ENCODE data around the gene CDH15.

The CDH15 gene

DNA sequence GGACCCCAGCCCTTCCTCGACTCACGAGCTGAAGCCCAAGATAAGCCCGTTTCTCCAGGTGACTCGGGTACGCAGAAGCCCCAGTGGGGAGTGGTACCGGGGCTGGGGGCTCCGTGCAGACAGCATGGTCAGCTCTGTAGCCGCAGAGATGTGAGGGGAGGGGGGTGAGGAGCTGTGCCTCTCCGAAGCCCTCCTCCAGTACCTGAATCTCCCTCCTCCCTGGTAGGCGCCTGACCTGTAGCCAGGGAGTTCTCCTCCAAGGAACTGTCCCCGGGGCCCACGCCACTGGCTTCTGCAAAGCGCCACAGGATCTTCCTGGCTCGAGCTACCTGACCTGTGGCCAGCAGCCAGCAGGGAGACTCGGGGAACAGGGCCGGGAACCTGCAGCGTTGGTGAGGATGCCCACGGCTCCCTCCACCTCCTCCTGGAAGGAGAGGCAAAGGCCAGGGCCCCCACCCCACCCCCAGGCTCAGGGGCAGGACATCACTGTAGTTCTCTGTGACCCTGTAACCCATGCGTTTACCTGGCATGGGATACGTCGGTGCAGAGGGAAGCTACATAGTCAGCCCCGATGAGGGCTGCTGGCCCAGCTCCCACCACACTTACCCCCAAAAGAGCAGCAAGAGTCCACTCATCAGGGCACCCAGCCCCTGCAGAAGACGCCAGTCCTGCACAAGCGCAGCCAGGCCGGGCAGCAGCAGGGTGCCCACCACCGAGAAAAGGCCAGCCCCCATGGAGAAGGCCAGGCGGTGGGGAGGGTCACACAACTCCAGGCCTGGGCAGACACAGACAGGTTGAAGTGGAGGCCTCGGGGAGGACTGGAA lies 27.1 kb downstream of the CDH15 start:
- in situ Hi-C loops (cut with HindIII; ENCODE audit: low sequenced_read_pairs), result no loop called here

DNA sequence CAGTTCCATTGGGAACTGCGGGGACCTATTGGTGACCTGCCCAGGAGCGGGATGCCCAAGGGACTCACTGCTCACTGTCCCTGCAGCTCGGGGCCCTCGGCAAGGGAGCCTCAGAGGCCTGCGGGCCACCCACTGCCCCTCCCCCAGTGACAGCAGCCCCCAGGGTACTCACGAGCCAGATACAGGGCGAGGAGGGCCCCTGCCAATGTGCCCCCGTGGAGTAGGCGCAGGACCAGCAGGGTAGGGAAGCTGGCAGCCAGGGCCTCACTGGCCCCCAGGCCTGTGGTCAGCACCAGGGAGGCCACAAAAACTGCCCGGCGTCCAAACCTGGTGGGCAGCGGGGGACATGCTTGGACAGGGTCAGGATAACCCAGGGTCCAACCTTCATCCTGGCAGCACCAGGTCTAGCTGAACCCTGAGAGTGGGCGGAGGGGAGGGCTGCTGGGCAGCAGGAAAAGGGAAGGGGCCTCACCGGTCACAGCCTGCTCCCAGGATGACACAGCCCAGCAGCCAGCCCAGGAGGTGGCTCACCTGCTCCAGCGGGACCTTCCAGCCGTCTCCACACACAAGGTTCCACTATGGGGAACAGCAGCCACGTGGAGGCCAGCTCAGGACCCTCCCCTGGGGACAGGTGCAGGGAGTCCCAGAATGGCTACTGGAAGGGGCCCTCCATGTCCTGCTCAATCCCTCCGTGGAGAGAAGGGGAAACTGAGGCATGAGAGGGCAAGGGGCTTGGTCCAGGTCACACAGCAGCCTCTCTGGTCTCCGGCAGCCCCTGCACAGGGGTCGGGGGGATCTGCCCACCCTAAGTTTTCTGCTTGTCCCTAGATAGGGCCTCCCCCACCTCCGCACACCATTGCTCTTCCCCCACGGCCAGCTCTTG lies 27.9 kb downstream of the CDH15 start:
- in situ Hi-C loops (cut with HindIII; ENCODE audit: low sequenced_read_pairs), result no loop called here

DNA sequence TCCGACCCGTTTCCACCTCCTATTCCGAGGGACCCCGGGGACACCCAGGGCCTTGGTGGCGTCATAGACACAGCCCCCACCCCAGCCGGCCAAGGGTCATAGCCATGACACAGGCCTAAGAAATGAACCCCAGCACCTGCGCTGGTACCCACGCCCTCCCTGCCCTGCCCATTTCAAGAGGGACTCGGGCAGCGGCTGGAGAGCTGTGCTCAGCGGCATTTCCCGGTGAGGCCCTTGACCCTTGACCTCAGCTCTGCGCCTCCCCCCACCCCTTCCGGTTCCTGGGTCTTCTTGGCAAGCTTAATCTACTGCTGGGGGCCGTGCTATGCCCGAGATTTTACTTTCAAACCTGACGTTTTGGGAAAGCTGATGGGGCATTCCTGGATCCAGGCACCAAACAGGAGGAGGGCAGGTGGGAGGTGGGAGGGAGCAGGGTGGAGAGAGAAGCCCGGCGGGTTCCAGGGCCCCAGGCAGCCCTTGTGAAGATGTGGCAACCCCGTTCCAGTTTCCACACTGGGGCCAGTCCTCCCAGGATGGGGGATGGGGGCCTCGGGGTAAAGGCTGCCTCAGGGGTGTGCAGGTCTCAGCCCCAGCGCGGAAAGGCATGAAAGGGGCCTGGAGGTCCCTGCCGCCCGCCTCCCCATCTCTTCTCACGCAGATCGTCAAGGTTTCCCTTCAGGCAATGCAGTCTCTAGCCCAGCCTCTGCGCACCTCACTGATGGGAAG lies 28.7 kb downstream of the CDH15 start, which contains the start of gene SLC22A31:
Gene SLC22A31, minus strand, starts transcription at position 414 of the 726 bp plus-strand sequence. Its CDS starts 36 bp downstream, at position 378.
- in situ Hi-C loops (cut with HindIII; ENCODE audit: low sequenced_read_pairs), result no loop called here

DNA sequence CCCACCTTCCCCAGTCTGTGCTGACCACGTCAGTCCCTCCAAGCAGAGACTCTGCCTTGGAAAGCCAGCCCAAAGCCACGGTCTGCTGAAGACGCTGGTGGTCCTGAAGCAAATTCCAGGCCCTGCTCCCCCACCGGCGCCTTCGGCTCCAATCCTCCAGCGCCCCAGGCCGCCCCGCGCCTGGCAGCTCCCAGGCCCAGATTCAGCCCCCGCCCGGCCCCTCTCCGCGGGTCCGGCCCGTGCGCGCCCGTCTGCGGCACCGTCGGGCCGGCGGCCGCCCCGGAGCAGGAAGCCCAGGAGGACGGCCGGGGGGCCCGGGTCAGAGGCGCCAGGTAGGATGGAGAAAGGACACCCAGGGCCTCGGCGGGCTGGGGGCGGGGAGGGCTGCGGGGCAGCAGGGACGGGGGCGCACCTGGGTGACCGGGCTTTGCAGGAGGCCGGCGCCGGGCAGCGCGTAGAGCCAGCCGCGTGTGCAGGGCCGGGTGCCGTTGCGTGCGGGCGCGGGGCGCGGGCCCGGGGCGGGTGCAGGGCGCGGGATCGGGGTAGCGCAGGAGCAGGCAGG lies 29.4 kb downstream of the CDH15 start:
- in situ Hi-C loops (cut with HindIII; ENCODE audit: low sequenced_read_pairs), result no loop called here

DNA sequence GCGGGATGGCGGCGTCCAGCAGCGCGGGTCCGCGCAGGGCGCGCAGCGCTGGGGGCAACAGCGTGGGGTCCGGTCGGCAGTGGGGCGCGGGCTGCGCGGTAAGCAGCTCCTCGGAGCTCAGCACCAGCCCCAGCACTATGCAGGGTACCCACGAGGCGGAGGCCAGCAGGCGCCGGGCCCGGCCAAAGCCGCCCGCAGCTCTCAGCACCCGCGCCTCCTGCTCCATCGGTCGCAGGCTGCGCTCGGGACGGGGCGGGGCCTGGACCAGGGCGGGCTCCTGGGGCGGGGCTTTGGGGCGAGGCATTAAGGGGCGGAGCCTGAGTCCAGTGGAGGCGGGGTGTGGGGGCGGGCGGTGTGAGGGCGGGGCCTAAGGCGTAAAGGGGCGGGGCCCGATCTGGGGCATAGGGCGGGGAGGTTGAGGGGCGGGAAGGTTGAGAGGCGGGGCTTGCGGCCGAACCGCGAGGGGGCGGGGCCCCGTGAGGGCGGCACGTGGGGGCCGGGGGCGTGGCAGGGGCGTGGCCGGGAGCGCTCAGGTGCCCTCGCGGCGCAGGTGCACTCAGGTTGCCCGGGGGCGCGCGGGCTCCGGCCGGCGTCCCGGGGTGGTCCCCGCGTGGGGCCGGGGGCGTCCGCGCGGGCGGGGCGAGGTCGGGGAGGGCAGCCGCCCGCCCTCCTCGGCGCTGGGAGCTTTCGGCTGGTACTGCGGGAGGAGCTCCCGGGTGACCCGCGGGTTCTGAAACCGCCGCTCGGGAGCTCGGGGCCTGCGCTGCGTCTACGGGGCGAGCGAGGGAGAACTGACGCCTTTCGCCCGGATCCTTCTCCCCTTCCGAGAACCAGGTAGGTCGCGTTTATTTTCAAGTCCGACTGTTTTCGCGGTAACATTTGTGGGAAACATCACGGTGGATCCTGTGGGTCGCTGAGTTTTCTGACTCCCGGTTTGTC lies 30.2 kb downstream of the CDH15 start:
- in situ Hi-C loops (cut with HindIII; ENCODE audit: low sequenced_read_pairs), result no loop called here

DNA sequence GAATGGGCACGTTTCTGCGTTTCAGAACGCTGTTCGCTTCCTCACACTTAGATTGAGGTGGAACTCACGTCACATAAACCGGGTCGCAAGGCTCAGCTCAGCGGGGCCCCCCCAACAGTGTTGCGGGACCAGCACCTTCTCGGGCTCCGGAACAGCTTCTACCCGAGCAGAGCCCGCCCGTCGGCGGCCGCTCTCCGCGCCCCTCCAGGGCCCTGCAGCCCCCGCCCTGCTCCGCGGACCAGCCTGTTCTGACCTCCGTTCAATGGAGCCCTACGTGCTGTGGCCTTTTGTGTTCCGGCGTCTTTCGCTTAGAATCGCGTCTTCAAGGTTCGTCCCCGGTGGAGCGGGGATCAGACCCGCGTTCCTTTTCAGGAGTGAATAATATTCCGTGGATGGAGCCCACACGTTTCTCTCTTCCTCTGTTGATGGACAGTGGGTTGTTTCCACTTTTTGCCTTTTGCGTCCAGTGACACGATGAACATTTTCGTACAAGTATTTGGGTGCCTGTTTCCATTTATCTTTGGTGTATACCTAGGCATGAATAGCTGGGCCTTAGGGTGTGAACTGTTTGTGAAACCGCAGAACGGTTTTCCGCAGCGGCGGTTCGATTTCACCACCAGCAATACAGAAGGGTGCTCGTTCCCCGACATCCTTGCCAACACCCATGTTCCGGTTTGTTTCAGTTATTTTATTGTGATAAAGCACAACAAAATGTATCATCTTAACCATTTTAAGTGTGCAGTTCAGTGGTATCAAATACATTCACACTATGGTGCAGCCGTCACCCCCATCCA lies 31.1 kb downstream of the CDH15 start:
- in situ Hi-C loops (cut with HindIII; ENCODE audit: low sequenced_read_pairs), result no loop called here

DNA sequence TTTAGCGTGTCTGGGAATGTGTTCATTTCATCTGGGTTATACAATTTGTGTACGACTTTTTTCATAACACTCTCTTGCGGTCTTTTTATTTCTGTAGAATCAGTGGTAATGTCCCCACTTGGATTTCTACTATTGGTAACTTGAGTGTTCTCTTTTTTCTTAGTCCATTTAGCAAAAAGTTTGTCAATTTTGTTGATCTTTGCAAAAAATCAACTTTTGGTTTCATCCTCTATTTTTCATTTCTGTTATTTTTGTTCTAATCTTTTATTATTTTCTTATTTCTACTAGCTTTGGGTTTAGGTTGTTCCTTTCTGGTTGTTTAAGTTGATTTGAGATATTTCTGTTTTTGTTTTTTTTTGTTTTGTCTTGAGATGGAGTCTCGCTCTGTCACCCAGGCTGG lies 36.4 kb downstream of the CDH15 start:
- in situ Hi-C loops (cut with HindIII; ENCODE audit: low sequenced_read_pairs), result no loop called here

DNA sequence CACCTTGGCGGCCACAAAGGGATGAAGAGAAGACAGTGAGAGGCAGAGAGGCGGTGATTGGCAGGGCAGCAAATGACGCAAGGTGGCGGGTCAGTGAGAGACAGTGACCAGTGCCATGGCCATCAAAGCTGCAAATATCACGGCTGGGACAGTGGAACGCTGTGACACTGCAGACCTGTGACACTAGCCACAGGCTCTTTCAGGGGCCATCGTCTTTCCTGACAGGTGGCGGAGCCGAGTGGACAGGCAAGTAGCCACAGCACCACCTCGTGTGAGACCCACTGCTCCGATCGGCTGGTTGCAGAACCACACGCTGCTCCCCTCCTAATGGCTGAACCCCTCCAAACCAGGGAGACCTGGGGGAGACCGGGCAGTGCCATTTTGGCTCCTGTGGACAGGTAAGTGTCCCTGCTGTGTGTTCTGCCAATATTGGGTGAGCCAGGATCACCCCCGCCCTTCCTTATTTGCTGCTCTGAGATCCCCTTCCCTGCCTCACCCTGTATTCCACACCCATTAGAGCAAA lies 38.0 kb downstream of the CDH15 start:
- in situ Hi-C loops (cut with HindIII; ENCODE audit: low sequenced_read_pairs), result no loop called here

DNA sequence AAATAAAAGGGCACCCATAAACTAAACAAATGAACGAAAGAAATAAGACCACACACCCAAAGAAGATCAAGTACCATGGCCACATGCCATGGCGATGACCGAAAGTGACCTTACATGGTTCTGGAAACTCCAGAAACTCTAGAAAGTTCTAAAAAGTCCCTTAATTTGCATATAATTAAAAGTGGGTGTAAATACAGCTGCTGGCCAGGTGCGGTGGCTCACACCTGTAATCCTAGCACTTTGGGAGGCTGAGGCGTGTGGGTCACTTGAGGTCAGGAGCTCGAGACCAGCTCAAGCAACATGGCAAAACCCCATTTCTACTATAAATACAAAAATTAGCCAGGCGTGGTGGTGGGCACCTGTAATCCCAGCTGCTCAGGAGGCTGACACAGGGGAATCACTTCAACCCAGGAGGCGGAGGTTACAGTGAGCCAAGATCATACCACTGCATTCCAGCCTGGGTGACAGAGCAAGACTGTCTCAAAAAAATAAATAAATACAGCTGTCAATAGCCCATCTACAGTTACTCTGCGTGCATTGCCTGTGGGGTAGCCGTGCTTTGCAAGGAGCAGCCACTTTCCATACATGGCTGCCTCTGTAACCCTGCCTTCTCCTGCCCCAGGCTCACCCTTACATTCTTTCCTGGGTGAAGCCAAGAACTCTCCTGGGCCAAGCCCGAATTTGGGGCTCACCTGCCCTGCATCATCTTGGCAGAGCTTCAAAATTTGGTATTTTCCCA lies 38.8 kb downstream of the CDH15 start:
- in situ Hi-C loops (cut with HindIII; ENCODE audit: low sequenced_read_pairs), result no loop called here

DNA sequence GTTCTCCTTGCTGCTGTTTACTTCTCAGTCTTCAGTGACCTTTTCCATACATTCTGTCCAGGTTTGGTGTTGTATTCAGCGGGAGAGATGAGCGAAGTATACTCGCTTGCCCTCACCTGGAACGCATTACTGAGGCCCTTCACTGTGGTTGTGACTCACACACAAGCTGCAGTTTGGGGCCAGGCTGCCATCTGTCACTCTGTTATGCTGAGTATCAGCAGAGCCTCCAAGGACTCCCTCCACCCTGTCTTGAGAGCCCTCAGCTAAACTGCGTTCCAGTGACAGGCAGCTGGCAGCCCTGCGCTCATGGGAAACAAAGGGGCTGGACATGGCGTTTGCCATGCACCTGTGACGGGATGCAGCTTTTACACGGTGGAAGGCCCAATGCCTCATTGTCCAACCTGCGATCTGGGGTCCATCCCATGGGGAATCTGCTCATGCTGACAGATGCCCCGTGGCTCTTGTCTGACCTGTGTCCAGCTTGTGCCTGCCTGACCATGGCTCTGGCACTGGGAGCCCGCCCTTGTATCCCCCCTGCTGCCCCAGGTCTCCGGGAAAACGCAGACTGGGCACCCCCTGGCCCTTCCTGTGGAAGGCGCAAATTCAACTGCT lies 39.5 kb downstream of the CDH15 start:
- in situ Hi-C loops (cut with HindIII; ENCODE audit: low sequenced_read_pairs), result no loop called here

DNA sequence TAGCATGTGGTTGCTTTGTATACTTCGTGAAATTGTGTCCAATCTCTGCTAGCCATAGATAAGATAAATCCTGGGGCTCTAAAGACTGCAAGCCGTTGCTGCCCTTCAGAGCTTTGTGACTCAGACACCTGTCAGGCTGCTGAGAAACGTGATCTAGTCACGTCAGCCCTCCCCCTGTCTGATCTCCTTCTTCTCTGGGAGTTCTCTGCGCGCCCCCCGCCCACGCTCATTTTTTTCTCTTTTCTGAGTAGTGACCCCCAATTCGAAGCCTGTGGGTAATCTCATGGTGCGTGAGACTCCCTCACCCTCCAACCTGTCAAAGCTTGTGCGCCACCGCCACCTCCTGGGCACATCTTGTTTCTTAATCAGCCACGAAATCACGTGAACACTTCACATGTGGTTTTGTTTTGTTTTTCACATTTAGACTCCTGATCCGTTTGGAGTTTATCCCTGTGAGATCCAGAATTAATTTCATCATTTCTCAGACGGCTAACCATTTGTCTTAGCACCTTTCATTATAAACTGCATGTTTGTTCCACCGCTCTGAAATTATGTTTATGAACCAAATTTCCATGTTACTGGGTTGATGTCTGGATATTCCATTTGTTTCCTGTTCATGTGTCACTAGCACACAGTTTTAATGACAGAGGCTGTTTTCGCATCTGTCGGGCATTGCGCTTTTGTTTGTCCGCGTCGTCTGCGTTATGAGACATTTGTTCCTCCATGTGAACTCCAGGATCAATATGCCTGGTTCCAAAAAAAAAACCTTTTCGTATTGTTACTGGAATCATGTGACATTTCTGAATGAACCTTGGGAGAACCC lies 45.0 kb downstream of the CDH15 start:
- in situ Hi-C loops (cut with HindIII; ENCODE audit: low sequenced_read_pairs), result no loop called here

DNA sequence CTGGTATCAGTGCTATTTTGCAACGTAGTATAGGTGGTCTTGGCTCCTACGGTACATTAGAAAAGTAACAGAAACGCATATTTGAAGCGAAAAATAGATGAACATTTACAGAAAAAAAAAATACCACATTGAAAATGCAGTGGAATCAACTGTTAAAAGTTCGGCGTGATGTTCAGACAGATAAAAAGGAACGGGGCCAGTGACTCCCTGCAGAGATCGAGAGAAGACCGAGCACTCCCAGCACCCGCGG lies 45.5 kb downstream of the CDH15 start:
- in situ Hi-C loops (cut with HindIII; ENCODE audit: low sequenced_read_pairs), result no loop called here

DNA sequence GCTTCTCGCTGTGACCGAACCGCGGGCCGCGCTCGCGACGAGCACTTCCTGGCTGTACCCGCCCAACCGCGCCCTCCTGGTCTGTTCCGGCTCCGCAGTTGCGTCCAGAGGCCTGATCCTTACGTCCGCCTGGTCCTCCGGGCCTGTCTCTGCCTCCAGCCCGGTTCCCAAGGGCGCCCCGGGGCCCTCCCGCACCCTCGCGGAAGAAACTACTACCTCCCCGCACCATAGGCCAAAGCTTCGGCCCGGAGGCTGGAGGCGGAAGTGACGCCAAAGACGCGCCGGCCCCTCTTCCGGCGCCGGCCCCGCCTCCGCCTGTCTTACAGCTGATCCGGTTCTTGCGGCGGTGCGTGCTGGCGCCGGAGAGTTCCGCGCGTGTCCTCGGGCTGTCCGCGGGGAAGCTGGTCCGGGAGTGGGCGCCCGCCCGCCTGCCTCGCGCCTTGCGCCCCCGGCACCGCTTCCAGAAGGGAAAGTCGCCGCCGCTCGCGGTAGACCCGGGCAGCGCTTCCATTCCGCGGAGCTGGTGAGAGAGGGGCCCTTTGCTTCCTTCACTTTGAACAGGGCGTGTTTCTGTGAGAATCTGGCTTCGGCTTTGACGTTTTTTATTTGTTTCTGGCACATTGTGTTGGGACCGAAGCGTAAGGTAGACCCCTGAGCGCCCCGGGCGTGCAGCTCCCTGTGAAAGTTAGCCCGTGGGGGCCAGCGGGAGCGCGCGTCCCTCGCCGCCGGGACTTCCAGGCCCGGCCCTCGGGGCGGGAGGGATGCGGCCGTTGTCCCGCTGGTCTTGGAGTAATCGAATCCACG lies 46.0 kb downstream of the CDH15 start, which contains the start of gene ZNF778:
Gene ZNF778, plus strand, starts transcription at position 316 of the 804 bp plus-strand sequence. CDS start 3,425 bp downstream, outside the sequence.
- in situ Hi-C loops (cut with HindIII; ENCODE audit: low sequenced_read_pairs), result no loop called here

DNA sequence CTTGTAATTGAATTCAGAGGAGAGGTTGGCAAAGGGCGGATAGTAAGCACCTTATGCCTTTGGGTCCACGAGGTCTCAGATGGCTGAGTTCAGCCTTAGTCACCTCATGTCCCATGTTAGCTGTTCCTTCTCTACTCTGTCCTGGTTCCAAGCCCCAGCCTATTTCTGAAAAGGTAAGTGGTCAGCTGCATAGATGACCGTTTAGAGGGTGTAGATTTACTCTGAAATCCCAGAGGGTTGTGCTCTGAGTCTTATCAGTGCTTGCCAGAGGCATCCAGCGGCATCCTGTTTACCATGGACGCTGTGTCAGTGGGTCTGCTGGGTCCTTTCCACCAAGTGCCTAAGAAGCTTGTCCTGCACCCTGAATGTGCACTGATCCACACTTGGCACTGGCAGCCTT lies 47.8 kb downstream of the CDH15 start:
- in situ Hi-C loops (cut with HindIII; ENCODE audit: low sequenced_read_pairs), result no loop called here

DNA sequence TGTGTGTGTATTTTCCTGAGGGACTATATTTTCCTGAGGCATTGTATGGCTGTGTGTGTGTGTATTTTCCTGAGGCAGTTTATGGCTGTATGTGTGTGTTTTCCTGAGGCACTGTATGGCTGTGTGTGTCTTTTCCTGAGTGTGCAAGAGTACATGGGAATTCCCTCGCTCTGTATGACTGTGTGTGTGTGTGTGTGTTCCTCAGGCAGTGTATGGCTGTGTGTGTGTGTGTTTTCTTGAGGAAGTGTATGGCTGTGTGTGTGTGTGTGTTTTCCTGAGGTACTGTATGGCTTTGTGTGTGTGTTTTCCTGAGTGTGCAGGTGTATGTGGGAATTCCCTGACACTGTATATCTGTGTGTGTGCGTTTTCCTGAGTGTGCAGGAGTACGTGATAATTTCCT lies 50.1 kb downstream of the CDH15 start:
- in situ Hi-C loops (cut with HindIII; ENCODE audit: low sequenced_read_pairs), result no loop called here

DNA sequence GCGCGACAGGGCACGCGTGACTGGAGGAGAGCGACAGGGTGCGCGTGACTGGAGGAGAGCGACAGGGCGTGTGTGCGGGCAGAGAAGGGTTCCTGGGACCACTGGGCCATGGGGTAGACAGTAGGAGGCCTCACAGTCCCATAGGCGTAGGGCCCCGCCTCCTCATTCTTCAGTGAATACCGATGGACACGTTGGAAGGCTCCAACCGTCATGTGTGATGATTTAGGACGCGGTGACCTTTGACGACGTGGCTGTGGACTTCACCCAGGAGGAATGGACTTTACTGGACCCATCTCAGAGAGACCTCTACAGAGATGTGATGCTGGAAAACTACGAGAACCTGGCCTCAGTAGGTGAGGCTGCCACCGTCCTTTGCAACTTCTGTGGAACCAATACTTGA lies 51.4 kb downstream of the CDH15 start:
- in situ Hi-C loops (cut with HindIII; ENCODE audit: low sequenced_read_pairs), result no loop called here
